Measurements from ENCODE around the gene NAXD. TPM values are rescaled to one million over a fixed set of nuclear protein-coding genes. Genes with fewer than 3 reads are reported as not detected.
"Not testable (repeated sequence)": the region's sequence is repeated elsewhere in the genome, so short reads cannot be mapped to it uniquely, and the experiment has no call there.

NAXD gene
- total RNA-seq, 2 donors from 2014 or later: 35.9 to 36.4 TPM

DNA sequence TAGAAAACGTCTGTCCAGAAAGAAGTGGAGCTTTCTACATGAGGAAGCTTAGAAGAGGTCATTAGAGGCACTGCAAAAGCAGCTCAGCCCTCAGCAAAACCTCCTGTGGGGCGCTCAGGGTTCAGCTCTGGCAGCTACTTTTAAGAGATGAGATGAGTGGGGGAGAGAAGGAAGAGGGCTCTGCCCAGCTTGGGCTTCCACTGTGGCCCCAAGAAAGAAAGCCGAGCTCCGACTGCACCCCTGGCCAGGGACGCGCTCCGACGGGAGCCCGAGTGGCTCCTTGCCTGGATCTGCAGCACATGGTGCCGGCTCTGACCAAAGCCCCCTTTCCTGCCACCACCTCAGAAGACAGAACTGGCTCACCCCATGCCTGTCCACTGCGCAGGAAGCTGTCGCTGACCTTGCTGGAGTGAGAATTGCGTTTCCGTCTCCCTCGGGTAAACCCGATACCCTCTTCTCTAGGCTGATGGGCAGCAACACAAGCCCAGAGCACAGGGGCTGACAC, 36.4 kb downstream of the NAXD start:
- ATAC-seq: no peak
- intact Hi-C loops (cut with DNase I, micrococcal nuclease): no loop called here

DNA sequence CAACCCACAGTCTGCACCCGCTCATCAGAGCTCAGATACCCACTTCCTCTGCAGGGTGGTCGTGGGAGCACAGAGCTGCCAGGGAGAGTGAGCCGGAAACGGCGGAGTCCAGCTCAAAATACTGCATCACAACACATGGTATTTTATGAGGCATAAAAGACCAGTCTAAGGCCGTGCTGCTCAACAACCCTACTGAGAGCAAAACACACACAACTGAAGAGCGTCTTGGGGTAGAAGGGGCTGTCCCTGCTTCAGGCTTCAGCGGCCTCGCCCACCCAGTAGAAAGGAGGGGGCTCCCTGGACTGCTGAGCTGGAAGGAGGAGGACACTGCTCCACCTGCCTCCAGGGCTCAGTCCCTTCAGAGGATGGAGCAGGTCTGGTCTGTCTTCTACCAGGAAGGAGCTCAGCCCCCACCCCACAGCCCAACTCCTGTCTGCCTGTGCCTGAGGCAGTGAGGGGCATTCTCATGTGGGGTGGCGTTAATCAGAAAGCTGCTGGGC, 36.9 kb downstream of the NAXD start:
- intact Hi-C loops (cut with DNase I, micrococcal nuclease): no loop called here
- no peak for DNase-seq
- ATAC-seq: no peak

More for the DNA sequence above, 36.4 kb downstream of the NAXD start:
- DNase-seq: no peak

DNA sequence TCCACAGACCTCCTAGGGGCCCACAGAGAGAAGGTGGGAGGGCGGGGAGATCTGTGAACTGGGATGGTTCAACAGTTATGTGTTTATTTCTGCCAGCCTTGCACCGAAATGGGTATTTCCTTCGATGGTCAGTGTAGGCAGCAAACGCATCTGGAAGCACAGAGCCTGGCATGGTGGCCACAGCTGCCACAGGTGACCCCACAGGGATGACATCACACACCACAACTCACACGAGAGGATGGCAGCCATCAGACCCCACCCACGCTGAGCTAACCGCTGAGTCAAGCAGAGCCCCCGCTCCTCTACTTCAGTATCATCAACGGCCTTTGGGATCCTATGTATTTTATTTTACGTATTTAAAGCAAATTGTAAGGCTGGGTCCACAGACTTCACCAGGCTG, 37.4 kb downstream of the NAXD start:
- DNase-seq: no peak
- intact Hi-C loops (cut with DNase I, micrococcal nuclease): no loop called here
- no peak for ATAC-seq

DNA sequence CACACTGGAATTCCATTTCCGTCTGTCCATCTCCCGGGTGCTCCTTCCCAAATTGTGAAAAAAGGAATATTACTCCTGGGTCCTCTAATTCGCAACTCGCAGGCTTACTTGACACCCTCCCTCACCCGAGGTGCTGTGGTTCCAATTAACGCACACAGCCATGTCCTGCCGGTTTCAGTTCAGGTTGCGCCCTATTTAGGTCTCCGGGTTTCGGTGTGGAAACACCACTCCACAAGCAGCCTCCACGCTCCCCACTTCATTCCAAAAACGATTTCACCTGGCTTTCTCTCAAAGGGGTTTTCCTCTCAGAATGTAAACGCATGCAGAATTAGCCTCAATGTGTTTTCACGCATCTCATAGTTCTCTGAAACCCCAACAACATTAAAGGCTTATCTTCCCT, 37.9 kb downstream of the NAXD start:
- intact Hi-C loops (cut with DNase I, micrococcal nuclease): no loop called here
- DNase-seq: no peak
- no peak for ATAC-seq

DNA sequence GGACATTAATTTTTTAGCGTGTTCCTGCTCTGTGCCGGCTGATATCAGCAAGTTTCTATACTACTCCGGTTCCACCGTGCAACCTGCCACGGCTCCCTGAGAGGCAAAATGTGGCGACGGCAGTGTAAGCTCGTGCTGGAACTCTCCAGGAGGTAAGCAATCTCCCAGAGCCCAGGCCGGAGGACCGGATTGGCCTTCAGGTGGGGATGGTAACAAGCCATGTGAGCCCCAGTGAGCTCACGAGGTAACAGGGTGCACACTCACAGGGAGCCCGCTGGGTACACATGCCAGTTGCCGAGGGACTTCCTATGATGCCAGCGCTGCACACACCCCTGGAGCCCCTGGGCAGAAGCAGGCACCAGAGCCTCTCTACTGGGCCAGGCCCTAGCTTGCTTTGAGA, 38.5 kb downstream of the NAXD start:
- no peak for DNase-seq
- no peak for ATAC-seq
- intact Hi-C loops (cut with DNase I, micrococcal nuclease): no loop called here

DNA sequence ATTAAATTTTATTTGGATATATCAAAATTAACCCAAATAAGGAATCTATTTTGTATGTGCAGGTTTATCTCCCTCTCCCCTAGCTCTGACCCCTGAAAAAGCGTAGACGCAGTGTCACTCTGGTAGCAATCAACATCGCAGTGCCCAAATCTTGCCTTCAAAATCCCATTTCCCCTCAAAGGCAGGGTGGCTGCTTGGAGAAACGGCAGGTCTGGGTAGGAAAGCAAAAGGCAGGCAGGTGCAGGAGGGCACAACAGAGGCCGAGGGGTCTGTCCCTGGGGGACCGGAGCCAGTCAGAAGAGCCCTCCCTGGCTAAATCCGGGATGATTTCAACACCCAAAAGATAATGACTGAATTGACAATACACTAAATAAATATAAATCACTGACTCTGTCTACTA, 41.9 kb downstream of the NAXD start:
- ATAC-seq: no peak
- intact Hi-C loops (cut with DNase I, micrococcal nuclease): no loop called here

DNA sequence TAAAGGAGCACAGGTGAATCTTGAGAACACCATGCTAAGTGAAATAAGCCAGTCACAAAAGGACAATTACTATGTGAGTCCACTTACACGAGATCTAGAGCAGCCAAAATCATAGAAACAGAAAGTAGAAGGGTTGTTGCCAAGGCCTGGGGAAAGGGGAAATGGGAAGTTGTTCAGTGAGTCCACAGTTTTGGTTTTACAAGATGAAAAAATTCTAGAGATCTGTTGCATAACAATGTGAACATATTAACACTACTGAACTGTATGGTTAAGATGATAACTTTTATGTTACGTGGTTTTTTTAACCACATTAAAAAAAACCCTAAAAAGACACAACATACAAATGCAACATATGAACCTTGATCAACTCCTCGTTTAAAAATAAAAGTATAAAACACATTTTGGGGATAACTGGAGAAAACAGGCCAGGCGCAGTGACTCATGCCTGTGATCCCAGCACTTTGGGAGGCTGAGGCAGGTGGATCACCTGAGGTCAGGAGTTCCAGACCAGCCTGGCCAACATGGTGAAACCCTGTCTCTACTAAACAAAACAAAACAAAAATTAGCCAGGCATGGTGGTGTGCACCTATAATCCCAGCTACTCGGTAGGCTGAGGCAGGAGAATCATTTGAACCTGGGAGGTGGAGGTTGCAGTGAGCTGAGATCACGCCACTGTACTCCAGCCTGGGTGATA, 43.0 kb downstream of the NAXD start:
- DNase-seq; intact Hi-C loops (cut with DNase I, micrococcal nuclease); ATAC-seq: not testable (repeated sequence)

More for the DNA sequence above, 41.9 kb downstream of the NAXD start:
- DNase-seq: no peak

DNA sequence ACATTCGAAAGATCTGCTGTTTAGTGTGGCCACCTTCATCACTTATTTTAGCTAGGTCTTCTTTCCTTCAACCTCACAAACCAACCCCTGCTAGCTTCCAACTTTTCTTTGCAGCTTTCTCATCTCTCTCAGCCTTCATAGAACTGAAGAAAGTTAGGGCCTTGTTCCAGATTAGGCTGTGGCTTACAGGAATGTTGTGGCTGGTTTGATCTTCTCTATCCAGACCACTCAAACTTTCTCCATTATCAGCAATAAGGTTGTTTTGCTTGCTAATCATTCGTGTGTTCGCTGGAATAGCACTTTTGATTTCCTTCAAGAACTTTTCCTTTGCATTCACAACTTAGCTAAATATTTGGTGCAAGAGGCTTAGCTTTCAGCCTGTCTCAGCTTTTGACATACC, 45.9 kb downstream of the NAXD start:
- DNase-seq (no peak), ATAC-seq (no peak)
- intact Hi-C loops (cut with DNase I, micrococcal nuclease): no loop called here

DNA sequence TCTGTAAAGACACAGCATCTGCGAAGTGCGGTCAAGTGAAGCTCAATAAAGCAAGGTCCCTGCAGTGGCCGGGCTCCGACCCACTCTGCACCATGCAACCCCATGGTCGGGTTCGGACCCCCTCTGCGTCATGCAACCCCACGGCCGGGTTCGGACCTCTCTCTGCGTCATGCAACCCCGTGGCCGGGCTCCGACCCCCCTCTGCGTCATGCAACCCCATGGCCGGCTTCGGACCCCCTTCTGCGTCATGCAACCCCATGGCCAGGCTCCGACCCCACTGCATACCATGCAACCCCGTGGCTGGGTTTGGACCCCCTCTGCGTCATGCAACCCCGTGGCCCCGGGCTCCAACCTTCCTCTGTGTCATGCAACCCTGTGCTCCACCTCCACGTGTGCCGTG, 46.7 kb downstream of the NAXD start:
- intact Hi-C loops (cut with DNase I, micrococcal nuclease): no loop called here
- no peak for ATAC-seq
- no peak for DNase-seq

DNA sequence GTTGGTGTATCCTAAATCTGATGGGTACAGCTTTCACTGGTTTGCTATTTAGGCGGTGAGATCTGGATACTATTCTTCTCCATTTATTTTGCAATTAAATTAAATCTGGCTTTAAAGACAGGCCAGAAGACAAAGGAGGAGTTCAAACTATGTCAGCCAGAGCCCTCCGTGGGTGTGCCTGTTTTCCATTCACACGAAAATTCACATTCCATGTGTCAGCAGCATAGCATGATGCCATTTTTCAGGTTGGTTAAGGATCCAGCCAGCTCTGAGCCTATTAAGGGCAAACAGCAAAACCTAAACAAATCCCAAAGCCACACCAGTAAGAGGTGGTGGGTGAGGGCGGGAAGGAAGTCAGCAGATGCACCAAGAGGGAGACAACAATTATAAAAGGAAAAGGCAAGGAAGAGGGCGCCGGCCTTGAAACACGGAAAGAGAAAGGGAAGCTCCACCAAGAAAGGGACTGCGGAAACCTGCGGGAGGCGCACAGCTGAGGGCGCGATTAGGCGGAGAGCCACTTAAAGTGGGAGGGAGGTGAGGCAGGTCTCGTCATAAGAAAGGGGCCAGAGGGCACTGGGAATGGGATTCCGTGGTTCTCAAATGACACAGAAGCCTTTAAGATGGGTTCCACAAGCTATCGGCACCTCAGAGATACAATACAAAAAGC, 47.6 kb downstream of the NAXD start:
- ATAC-seq: no peak
- no peak for DNase-seq
- intact Hi-C loops (cut with DNase I, micrococcal nuclease): no loop called here

DNA sequence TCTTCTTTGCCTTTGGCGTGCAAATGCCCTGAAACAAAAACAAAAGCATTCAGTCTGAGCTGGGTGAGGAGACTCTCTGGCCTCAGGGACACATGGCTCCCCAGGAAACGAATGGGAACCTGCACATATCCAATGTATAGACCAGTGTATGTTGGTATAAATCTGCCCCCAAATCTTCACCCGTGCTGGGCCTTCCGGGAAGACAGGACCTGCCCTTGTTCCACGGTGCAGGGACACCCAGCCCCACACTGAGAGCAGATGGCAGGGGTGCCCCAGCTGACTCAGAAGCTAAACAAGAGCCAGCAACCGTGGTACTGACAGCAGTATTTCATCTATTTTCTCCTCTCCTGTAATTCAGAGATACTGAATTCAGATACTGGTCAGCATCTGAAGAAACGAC, 48.1 kb downstream of the NAXD start:
- no peak for ATAC-seq
- intact Hi-C loops (cut with DNase I, micrococcal nuclease): no loop called here

DNA sequence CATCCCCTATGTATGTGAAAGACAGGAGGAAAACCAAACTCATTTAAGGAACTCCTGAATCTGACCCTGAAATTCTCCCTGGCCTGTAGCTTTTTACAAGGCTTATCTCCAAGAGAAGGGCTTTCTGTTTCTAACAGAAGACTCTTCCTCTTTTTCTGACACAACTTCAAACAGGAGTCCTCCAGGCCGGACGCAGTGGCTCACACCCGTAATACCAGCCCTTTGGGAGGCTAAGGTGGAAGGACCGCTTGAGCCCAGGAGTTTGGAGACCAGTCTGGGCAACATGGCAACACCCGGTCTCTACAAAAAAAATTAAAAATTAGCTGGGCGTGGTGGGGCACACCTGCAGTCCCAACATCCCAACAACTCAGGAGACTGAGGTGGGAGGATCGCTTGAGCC, 48.7 kb downstream of the NAXD start:
- ATAC-seq (no peak), DNase-seq (no peak)
- intact Hi-C loops (cut with DNase I, micrococcal nuclease): no loop called here

More for the DNA sequence above, 48.1 kb downstream of the NAXD start:
- no peak for DNase-seq

DNA sequence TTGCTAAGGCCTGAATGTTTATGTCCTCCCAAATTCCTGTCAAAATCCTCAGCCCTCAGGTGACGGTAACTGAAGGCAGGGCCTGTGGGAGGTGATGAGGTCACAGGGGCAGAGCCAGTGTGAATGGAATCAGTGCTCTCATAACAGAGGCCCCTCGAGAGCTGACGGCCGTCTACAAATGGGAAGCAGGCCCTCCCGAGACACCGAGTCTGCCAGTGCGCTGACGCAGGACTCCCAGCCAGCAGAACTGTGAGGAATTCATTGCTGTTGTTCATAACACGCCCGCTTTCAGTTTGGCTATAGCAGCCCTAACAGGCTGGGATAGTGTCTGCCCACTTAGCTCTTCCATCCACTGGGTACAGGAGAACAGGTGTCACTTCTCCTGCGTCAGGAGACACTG, 49.3 kb downstream of the NAXD start:
- ATAC-seq (no peak), DNase-seq (no peak)
- intact Hi-C loops (cut with DNase I, micrococcal nuclease): no loop called here

DNA sequence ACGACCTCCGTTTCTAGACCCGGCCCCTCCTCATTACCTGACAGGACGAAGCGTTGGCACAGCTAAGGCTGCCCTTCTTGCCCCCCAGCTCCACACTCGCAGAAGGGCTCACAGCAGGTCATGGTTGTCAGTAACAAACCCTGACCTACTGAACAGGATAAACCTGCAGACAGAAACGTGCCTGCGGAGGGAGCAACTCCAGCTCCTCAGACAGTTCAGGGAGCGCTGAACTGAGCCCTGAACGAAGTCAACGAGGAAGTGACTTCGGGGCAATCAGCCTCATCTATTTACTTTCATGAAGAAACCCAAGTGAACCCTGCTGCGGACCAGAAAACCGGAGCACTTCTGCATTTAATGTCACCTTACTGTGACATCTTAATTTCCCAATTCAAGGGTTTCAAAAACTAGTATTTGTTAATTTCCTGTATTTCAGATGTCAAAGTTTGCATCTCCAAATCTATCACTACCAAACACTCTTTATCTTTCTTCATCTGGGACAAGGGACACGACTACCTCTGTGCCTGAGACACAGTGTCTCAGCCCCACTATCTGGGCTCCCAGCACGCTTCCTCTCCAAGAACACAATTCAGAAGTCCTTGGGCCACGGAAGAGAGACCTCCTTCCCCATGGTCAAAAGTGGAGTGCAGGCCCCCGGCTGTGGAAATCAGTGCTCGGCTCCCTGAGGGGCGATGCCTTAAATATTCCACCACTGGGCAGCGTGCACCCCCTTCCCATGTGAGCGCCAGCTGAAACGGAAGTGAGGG, 50.3 kb downstream of the NAXD start:
- ATAC-seq: no peak
- intact Hi-C loops (cut with DNase I, micrococcal nuclease): no loop called here
- DNase-seq: no peak

DNA sequence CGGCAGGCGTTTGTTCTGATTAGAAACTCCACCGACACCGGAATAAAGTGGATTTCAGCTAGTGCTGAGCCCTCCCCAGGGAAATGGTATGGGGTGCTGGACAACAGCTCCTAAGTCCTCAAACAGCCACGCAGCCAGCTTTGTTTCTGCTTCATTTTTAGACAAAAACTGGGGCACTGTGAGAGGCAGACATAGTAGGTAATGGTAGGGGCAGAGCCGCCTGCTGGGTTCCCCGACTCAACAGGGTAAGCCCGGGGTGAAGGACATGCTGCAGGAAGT, 50.8 kb downstream of the NAXD start:
- intact Hi-C loops (cut with DNase I, micrococcal nuclease): no loop called here
- ATAC-seq (no peak), DNase-seq (no peak)

DNA sequence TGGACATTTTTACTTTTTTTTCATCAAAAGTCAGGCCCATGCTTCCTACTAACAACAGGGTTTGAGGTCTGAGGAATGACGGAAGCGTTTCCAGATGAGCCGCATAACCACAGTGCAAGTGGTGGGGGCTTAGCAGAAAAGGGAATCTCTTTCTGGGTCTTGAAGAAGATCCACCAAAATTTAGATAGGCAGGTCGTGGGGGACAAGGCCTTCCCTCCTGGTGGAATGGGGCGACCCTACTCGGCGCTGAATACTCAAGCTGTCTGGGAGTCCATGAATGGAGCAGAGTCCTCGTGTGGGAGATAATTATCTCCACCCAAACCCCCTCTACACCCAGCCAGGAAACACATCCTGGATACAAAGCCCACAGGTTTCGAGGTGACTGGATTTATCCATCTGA, 53.7 kb downstream of the NAXD start:
- DNase-seq (no peak), ATAC-seq (no peak)
- intact Hi-C loops (cut with DNase I, micrococcal nuclease): no loop called here

DNA sequence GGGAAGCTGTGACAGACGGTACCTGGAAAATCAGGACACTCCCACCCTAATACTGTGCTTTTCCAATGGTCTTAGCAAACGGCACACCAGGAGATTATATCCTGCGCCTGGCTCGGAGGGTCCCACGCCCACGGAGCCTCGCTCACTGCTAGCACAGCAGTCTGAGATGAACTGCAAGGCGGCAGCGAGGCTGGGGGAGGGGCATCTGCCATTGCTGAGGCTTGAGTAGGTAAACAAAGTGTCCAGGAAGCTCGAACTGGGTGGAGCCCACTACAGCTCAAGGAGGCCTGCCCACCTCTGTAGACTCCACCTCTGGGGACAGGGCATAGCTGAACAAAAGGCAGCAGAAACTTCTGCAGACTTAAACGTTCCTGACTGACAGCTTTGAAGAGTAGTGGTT, 54.5 kb downstream of the NAXD start:
- DNase-seq; ATAC-seq; intact Hi-C loops (cut with DNase I, micrococcal nuclease): not testable (repeated sequence)

DNA sequence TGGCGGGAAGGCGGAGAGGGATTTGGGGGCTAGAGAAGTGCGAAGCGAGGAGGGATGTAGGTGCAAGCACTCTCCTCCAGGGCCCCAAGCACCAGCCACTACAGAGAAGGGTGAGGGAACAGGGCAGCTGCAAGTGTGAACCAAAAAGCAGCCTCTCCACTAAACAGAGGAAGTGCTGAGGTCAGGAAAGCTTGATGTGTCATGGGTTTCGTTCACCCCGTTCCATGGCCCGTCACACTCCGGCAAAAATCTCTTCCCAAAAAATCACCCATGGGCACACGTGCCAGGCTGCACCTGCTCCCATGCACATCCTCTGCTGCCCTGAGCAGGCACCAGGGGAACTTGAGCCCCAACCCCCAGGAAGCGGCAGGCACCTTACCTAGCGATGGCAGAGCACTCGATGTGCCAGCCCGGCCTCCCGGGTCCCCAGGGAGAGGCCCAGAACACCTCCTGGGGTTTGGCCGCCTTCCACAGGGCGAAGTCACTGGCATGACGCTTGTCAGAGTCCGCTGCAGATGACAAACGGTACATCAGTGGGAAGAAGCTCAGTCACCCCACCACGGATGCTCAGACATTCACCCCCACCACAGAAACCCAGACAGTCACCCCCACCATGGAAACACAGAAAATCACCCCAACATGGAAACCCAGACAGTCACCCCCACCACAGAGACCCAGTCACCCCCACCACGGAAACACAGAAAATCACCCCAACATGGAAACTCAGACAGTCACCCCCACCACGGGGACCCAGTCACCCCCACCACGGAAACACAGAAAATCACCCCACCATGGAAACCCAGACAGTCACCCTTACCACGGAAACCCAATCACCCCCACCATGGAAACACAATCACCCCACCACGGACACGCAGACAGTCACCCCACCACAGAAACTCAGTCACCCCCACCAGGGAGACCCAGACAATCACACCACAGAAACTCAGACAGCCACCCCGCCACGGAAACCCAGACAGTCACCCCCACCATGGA, 61.5 kb downstream of the NAXD start:
- ATAC-seq (peak; percentile 20), DNase-seq (no peak)
- intact Hi-C loops (cut with DNase I, micrococcal nuclease): no loop called here
